ENCODE data around the gene TM9SF2. TPM values are rescaled to one million over a fixed set of nuclear protein-coding genes. Genes with fewer than 3 reads are reported as not detected.

Gene TM9SF2
- polyA plus RNA-seq, 1 experiment: 125 TPM

- H3K9me3 ChIP-seq (ENCODE audit: control insufficient read depth, insufficient read depth, low read length): peaks cover 8% of the 10 kb centered on the region
- TF ChIP-seq, protein P1, sequence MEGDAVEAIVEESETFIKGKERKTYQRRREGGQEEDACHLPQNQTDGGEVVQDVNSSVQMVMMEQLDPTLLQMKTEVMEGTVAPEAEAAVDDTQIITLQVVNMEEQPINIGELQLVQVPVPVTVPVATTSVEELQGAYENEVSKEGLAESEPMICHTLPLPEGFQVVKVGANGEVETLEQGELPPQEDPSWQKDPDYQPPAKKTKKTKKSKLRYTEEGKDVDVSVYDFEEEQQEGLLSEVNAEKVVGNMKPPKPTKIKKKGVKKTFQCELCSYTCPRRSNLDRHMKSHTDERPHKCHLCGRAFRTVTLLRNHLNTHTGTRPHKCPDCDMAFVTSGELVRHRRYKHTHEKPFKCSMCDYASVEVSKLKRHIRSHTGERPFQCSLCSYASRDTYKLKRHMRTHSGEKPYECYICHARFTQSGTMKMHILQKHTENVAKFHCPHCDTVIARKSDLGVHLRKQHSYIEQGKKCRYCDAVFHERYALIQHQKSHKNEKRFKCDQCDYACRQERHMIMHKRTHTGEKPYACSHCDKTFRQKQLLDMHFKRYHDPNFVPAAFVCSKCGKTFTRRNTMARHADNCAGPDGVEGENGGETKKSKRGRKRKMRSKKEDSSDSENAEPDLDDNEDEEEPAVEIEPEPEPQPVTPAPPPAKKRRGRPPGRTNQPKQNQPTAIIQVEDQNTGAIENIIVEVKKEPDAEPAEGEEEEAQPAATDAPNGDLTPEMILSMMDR (IDR thresholded peaks at IDR 0.05; ENCODE audit: low read depth, low read length): no peak
- CTCF ChIA-PET: interaction anchor here (1.0 to 6.8 kb wide), 4 partner anchors 10 to 237 kb away, joined by 3 to 77 read pairs (median 16); no protein-coding TSS in a partner anchor
- no peak overlapping the region for H3K4me3 ChIP-seq (ENCODE audit: low read depth, low read length)
- POLR2A ChIA-PET: no interaction called here
- no peak overlapping the region for H3K27ac ChIP-seq (ENCODE audit: low read depth, low read length)
- DNase-seq (ENCODE audit: low read depth, low spot score): no peak
- H3K27me3 ChIP-seq (ENCODE audit: control insufficient read depth, insufficient read depth, low read length): no peaks in the 10 kb centered on the region
These were observed 6.7 kb downstream of the TM9SF2 start for GRCh38 chr13:99507986-99508385.

- Histone ChIP-seq H3K4me3 (ENCODE audit: low read depth, low read length) (no peak overlapping the region), H3K27ac (ENCODE audit: low read depth, low read length) (no peak overlapping the region), H3K9me3 (ENCODE audit: control insufficient read depth, insufficient read depth, low read length) (peaks cover 8% of the 10 kb centered on the region), H3K27me3 (ENCODE audit: control insufficient read depth, insufficient read depth, low read length) (no peaks in the 10 kb centered on the region)
- CTCF ChIA-PET: interaction anchor here (0.8 kb wide), 1 partner anchor 73 kb away, joined by 5 read pairs; no protein-coding TSS in a partner anchor
- DNase-seq (ENCODE audit: low read depth, low spot score): no peak
- TF ChIP-seq, protein P1 (IDR thresholded peaks at IDR 0.05; ENCODE audit: low read depth, low read length): no peak
- POLR2A ChIA-PET: no interaction called here
These were observed 8.2 kb downstream of the TM9SF2 start for GRCh38 chr13:99509479-99509878.

DNA sequence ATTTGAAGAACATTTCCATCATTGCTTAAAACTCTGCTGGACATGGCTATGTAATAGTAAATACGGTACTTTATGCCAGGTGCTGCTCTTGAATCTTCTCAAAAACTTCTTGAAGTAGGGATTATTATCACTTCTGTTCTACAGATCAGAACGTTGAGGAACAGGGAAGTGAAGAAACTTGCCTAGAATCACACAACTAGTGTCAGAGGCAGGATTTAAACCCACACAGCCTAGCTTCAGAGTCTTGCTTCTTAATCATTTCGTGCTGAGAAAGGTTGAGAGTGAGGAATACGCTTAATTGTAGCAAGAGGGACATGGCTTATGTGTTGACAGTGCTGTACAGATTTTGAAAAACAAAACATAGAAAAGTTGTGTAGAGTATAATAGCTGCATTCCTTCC is 13.5 kb downstream of the TM9SF2 start:
- POLR2A ChIA-PET: no interaction called here
- TF ChIP-seq, protein P1 (IDR thresholded peaks at IDR 0.05; ENCODE audit: low read depth, low read length): no peak
- Histone ChIP-seq H3K9me3 (ENCODE audit: control insufficient read depth, insufficient read depth, low read length) (no peaks in the 10 kb centered on the region), H3K4me3 (ENCODE audit: low read depth, low read length) (no peak overlapping the region), H3K27me3 (ENCODE audit: control insufficient read depth, insufficient read depth, low read length) (no peaks in the 10 kb centered on the region), H3K27ac (ENCODE audit: low read depth, low read length) (no peak overlapping the region)
- no peak for DNase-seq (ENCODE audit: low read depth, low spot score)
- CTCF ChIA-PET: no interaction called here

DNA sequence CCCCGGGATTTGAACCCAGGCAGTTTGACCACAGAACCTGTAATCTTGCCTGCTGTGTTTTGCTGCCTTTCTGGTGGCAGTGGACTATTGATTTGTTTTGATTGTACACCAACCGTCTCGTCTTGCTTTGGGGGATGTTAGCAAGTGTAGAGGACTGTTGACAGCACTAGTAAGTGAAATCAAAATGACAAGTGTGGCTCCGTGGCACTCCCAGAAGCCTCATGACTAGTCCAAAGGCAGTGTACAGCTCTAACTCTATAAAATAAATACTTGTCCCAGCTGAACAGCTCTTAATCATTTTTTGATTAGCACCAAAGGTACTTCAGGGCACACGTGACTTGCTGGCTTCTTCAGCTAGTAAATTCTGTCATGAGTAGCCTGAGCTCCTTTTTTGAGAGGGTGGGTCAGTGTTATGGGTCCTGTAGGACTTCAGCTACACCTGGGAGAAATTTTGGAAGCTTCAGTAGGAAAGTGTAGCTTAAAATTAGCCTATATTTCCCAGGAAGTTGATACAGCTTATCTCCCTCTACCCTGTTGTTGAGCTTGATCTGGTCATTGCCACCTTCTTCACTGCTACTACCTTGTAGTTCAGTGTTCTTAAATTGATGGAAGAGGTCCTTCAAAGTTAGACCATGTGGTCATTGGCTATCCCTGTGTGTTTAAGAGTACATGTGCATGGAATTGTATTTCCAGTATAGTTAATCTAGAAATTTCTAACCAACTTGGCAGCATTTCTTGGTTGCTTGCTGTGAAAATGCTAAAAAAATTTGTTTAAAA is 15.1 kb downstream of the TM9SF2 start:
- H3K9me3 ChIP-seq (ENCODE audit: control insufficient read depth, insufficient read depth, low read length): no peaks in the 10 kb centered on the region
- ChIA-PET CTCF (interaction anchor here (1.1 to 2.1 kb wide), 2 partner anchors 11 to 79 kb away, joined by 4 to 15 read pairs; no protein-coding TSS in a partner anchor), POLR2A (no interaction called here)
- H3K27ac ChIP-seq (ENCODE audit: low read depth, low read length): no peak overlapping the region
- no peaks in the 10 kb centered on the region for H3K27me3 ChIP-seq (ENCODE audit: control insufficient read depth, insufficient read depth, low read length)
- no peak overlapping the region for H3K4me3 ChIP-seq (ENCODE audit: low read depth, low read length)
- TF ChIP-seq, protein P1 (IDR thresholded peaks at IDR 0.05; ENCODE audit: low read depth, low read length): no peak
- no peak for DNase-seq (ENCODE audit: low read depth, low spot score)

DNA sequence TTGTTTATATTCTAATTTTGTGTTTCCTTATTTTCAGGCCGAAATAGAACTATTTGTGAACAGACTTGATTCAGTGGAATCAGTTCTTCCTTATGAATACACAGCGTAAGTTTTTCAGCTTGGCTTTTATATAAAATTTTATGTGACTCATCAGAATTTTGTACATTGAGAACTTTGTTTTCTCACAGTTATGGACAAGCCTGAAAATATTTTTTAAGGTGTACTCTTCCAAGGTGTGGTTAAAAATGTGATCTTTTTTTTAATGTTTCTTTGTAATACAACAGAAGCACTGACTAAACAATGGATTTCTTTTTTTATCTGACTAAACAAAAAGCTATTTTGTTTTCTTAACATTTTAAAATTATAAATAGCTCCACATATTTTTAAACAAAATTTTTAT is 16.3 kb downstream of the TM9SF2 start:
- Histone ChIP-seq H3K4me3 (ENCODE audit: low read depth, low read length) (no peak overlapping the region), H3K27me3 (ENCODE audit: control insufficient read depth, insufficient read depth, low read length) (no peaks in the 10 kb centered on the region), H3K27ac (ENCODE audit: low read depth, low read length) (no peak overlapping the region), H3K9me3 (ENCODE audit: control insufficient read depth, insufficient read depth, low read length) (no peaks in the 10 kb centered on the region)
- TF ChIP-seq, protein P1 (IDR thresholded peaks at IDR 0.05; ENCODE audit: low read depth, low read length): no peak
- ChIA-PET CTCF (interaction anchor here (1.1 to 2.1 kb wide), 4 partner anchors 10 to 81 kb away, joined by 3 to 15 read pairs (median 4); no protein-coding TSS in a partner anchor), POLR2A (no interaction called here)
- DNase-seq (ENCODE audit: low read depth, low spot score): no peak
